NCI-H446 (cell line): ENCODE data around the gene EPAS1.

Experiments
- DNase-seq, 2 experiments: peaks; one replicate each; lab custom pipeline; 2025; lab: John Stamatoyannopoulos, UW

EPAS1 gene

DNA sequence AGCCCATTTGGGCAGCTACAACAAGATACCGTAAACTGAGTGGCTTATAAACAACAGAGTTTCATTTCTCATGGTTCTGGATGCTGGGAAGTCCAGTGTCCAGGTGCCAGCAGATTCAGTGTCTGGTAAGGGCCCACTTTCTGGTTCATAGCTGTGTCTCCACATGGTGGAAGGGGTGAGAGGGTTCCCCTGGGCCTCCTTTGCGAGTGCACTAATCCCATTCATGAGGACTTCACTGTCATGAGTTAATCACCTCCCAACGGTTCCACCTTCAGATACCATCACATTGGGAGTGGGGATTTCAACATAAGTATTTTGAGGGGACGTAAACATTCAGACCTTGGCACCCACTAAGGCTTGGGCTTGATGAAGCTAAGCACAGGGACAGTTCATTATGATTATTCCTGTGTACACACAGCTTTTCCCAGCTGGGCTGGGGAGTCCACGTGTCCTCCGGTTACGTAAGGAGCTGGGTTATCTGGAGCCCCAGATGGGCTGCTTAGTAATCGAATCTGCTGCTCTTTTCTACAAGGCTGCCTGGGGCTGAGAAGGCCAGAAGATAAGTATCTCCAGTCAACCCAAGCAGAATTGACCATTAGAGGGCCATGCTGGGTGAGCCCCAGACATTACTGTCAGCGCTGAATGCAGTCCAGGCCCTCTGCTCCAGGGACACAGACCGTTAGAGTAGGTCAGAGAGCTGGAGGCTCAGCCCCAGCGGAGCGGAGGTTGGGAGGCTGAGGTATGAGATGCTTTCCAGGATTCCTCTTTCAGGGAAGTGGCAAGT lies 42.7 kb downstream of the EPAS1 start:
- no peak for DNase-seq

DNA sequence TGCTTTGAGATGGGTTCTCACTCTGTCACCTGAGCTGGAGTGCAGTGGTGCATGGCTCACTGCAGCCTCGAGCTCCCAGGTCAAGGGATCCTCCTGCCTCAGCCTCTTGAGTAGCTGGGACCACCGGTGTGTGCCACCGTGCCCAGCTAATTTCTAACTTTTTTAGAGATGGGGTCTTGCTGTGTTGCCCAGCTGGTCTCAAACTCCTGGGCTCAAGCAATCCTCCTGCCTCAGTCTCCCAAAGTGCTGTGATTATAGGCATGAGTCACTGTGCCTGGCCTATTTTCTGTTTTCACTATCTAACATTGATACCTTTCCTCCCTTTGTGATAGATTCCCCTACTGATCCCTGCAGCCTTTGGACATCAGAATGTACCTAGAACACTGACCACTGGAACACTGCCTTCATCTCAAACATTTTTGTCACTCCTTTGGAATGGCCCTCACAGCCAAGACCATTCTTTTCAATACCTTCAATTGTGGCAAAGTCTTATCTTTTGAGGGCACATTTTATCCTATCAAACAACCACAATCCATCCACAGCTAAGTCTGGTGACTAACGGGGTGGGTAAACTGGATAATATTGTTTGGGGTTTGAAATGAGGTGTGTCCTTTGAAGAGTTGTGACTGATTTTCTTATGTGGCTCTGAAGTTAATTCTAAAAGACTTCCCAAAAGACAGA lies 43.7 kb downstream of the EPAS1 start:
- DNase-seq: no peak

DNA sequence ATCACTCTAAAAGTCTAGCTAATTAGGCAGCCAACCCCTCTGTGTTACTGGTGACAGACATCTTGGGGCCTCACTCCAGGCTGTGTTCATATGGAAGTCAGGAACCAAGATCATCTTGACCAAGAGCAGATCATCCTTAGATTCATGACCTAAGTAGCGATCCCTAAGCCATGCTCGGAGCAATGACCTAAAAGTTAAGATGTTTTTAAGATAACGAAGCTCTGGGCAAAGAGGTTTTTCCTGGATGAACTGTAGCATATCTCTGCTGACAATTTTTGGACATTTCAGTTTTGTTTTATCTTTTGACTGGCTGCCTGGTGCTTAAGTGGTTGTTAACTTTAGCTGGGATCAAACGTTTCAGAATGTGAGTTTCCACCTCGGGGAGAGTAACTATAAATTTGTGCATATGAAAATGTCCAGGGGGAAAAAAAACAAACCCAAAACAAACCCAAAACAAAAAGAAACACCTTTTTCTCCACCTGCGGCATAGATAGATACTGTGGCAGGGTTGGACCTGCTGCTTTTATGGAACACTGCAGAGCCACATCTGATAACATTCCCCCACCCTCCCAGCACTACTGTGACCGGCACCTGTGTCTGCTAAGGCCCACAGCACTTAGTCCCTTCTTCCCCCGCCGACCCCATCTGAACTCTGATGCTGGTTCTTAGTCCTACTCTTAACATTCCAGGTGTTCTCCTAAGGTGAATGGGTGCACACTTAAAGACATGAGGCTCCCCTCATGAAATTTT lies 45.5 kb downstream of the EPAS1 start:
- DNase-seq: no peak

DNA sequence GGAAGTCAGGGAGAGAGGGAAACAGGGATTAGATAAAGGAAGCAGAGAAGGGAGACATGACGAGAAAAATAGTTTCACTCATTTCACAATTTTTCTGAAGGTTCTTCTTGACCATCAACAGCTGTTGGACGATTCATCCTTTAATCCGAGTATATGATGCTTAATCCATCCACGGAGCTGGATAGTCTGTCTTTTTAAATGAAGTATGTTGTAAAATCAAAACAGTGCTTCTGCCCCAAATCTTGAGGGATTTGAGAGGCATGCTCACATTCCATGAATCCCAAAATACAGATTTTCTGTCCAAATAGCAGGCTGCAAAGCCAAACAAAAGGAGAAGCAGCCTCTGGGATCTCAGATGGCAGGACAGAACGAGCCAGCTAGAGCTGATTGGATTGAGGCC lies 47.5 kb downstream of the EPAS1 start:
- DNase-seq: no peak

DNA sequence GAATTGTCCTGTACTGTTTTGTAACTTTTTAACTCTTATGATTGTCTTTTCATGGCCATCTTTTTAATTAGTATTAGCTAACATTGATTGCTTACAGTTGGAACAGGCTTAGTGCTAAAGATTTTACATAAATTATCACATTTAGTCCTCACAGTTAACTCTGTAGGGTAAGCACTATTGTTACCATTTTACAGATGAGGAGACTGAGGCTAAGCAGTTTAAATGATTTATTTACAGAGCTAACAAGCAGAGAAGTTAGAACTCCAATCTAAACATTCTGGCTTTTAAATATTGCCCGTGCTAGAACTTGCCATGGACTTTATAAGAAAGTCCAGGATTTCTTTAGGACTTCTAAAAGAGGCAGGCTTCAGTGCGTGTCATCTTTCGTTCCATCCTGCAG lies 48.6 kb downstream of the EPAS1 start:
- no peak for DNase-seq

DNA sequence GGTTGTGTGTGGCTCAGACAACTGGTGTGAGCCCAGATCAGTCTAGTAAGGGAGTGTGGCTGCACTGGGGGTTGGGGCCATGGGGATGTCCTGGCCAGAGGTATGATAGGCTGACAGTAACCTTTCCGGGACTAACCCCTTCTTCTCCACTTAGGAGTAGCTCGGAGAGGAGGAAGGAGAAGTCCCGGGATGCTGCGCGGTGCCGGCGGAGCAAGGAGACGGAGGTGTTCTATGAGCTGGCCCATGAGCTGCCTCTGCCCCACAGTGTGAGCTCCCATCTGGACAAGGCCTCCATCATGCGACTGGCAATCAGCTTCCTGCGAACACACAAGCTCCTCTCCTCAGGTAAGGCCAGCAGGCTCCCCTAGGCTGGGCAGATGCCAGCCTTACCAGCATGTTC lies 49.5 kb downstream of the EPAS1 start:
- no peak for DNase-seq

DNA sequence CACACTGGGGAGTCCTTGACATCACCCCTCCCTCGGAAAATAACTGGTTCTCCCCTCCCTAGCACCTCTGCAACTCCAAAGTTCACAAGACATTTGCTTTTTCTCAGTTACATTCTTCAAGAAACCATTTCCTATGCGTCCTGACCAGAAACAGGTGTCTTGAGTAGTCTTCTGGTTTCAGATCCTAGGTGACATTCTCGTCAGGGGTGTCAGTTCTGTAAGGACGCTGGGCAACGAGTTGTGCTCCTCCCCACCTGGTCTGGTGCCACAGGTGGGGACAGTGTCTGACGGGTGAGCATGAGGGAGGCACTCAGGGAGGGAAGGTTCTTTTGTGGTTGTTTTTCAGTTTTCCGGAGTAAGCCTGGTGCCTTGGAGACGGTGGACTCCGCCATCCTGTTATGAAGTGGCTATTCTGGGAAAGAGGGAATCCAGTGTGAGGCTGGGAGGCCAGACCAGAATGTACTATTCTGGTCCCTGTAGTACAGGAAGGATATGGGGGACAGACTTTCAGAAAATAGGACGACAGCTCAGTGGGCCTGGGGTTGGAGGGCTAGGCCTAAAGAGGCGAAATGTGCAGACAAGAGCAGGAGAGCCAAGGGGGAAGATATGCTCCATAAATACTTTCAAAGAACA lies 50.6 kb downstream of the EPAS1 start:
- DNase-seq: no peak

DNA sequence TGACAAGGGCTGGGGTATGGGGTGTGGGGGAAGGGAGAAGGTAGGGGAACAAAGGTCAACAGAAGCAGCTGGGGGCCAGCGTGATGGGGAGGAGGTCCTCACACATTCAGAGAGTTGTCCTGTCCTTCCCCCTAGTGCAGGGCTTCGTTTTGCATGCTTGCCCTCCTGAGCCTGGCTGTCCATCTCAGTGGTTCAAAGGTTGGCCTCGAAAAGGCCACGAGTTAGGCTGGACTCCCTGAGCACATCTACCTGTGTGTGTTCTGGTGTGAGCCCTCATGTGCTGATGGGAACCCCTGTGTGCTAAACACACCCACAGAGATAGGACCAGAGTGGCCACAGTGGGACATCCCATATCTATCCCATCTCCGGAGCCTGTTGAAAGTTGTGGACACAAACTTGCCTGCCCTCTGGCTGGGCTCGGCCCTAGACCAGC lies 51.9 kb downstream of the EPAS1 start:
- no peak for DNase-seq

DNA sequence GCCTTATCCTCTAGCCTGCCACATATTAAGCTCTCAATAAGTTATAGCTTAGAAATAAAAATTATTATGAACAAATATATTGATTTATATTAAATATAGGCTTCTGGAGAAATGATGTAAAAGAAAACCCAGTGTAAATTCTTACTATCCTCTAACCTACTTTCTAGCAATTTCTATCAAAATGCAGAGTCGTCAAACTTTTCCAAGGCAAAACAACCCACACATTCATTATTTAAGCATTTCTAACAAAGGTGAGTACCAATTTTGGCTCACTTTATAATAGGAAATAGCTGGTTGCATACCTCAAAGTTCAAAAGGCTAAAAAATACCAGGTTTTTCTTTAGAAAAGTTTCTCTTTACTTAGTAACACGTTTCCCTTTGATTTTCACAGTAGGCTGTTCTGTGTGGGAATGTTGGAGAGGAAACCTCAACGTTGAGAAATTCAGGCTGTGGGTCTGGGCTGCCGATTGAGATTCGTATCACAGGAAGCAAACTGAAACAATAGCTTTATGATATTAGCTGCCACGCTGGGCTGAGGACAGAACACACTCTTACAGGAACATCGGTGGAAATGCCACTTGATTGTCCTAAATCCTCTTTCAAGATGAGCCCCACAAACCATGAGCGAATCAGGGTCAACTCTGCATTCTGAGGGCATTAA lies 53.0 kb downstream of the EPAS1 start:
- no peak for DNase-seq

DNA sequence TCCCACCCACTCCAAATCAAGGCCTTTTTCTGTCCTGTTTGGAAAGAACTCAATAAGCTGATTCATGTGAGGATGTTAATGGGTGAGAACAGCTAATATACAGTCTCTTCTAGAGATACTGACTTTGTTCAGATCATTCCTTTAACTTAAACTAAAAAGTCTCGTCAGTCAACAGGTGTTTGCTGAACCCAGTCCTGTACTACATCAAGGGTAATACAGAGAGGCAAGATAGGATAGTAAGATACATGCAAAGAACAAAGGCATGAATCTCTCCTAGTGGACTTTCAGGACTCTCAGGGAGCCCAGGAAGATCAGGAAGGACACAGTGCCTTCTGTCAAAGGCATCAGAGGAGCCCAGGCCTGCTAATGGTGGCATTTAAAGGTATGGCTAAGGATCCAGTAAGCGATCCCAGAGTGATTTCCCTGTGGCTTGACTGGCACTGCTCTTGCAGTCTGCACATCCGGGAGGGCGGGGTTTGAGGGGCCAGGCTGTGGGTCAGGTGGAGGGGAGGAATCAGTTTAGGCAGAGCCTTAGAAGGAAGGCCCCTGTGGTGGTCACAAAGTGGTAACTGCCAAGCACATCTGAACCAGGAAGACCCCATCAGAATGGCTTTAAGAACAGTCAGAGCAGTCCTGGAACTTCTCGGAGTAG lies 54.0 kb downstream of the EPAS1 start:
- no peak for DNase-seq

DNA sequence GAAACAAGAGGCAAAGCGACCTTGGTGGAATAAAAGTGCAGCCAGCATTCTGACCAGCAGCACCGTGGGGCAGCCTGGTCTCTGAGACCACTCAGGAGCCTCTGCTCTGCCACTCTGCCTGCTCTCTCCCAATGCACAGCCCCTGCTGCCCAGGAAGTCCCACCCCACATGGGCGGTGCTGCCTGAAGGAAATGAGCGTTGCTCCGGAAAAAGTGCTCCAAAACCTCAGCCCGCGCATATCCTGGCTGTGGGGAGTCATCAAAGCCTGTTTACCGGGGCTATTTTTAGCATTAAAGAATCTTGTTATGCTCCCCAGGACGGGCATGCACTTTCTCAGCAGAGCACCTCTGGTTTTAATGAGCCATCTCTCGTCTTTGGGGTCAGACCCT lies 54.5 kb downstream of the EPAS1 start:
- no peak for DNase-seq

DNA sequence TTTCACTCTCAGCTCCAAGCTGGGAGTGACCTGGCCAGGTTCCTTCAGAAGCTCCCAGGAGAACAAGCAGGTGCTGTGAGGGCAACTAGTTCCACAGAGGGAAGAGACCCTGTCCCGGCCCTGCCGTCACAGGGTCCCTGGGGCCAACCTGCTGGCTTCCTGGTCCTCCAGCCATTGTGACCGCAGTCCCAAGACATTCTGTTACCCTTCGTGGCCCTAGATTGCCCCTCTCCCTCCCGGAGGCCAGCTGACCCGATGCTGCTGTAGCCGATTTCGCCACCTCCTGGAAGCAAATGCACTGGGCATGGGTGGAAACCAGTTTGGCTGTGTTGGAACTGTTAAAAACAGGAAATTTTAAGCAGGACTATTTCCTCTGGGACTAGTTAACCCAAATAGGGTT lies 55.4 kb downstream of the EPAS1 start:
- no peak for DNase-seq

DNA sequence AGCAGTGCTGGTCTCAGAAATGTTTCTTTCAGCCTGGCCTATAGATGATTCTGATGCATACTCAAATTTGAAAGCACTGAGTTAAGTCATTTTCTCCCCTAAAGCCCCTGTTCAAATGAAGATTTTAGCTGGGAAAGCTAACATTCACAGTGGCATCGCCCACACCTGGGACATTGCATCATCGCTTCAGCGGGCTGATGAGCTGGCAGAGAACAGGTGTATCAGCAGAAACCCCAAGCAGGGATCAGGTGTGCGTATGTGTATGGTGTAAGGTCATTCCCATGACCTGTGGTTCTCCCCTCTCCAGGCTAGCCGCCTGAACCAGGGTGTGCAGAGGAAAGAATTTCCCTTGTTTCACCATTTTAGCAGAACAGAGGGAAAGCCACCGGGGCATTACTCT lies 56.3 kb downstream of the EPAS1 start:
- DNase-seq: no peak

DNA sequence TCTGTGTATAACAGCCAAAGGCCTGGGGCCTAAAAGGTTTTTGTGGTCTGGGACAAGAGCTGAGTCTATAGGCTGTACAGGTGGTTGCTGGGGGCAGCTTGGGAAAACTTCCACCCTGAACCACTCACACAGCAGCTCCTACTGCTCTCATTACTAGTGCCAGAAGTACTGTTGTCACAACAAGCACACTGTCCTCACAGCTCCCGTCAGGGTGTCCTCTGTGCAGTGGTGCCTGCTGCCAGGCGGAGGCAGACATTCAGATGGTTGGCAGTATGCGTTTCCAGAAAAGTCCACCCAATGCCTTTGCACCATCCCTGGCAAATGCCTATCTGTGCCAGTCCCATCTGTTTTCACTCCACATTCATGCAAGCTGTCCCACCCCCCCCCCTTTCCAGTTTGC lies 58.5 kb downstream of the EPAS1 start:
- no peak for DNase-seq

DNA sequence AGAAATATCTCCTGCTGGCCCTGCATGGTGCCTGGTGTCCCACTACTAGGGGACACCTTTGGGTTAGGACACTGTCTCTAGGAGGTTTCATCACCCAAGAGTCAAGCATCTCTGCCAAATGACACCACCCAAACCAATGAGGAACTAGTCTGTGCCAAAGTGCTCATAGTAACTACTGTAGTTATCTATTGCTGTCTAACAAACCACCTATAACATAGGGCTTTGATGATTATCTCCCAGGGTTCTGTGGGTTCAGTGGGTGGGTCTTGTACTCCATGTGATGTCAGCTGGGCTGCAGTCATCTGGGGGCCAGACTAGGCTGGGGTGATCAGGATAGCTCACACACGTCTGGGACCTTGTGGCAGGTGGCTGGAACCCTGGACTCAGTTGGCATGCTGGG lies 59.8 kb downstream of the EPAS1 start:
- no peak for DNase-seq

DNA sequence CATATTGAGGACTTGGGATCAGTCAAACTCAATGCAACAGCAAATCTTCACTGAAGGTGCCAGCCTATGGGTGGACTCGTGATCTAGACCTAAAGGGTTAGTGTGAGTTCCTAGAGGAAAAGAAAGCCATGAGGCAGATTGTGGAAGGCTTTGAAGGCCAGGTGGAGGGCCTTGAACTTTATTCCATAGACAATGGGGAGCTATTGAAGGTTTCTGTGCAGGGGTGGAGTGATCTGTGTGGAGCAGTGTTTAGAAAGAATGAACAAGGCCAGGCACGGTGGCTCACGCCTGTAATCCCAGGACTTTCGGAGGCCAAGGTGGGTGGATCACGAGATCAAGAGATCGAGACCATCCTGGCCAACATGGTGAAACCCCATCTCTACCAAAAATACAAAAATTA lies 61.5 kb downstream of the EPAS1 start:
- no peak for DNase-seq

DNA sequence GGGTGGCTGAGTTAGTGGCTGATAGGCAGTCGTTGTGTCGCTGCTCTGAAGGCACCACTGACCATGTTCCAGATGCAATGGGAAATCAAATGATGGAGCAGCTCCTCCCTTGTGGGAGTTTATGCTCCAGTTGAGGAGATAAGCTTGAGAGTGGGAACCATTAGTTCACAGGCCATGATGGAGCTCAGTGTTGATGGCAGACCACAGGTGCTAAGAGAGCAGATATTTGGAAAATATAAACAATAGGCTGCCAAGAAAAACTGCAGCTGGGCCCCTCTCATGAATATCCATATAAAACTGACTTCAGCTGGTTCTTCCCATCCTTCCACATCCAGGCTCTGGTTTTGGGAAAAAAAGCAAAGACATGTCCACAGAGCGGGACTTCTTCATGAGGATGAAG lies 63.1 kb downstream of the EPAS1 start:
- DNase-seq: no peak

DNA sequence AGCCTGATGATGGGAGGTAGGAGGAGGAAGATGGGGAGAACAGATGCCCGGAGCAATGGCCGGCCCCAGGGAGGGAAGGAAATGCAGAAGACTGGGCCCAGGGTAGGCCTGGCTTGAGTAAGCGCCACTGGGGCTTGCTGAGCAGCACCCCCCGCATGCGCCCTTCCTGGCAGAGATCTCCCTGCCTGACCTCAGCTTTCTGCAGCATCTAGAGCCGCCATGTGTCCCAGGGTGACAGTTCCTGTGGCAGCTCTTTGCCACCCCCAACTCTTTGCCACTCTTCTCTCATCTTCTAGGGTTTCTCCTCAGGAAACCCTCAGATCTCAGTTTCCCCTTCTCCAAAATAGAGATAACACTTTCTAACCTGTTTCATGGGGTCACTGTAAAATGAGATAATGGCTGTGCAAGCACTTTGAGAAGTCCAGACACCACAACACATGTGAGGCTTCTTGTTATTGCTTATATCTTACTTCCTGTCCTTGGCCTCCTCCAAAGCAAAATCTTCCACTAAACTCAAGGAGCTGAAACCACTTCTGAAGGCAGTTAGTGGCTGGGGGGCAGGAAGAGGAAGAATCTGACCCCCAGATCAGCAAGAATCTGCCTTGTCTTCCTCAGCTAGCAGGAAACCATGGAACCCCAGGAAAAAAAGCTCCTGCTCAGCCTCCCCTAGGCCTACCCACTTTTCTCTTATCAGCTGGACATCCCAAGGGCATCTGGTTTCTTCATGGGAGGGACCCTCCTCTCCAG lies 64.9 kb downstream of the EPAS1 start:
- DNase-seq: no peak

DNA sequence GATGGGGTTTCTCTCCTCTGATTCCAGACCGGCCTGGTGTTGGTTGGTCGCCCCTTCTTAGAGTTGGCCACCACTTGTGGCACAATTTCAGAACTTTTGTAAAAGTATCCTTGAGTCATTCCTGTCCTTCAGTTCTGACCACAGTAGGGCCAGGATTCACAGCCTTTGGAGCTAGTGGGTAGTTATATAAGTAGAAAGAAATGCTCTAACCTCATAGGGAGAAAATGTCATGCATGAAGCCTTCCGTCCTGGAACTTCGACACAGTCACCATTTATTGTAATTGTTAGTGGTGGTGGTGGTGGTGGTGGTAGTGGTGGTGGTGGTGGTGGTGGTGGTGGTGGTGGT lies 65.4 kb downstream of the EPAS1 start:
- DNase-seq: no peak

DNA sequence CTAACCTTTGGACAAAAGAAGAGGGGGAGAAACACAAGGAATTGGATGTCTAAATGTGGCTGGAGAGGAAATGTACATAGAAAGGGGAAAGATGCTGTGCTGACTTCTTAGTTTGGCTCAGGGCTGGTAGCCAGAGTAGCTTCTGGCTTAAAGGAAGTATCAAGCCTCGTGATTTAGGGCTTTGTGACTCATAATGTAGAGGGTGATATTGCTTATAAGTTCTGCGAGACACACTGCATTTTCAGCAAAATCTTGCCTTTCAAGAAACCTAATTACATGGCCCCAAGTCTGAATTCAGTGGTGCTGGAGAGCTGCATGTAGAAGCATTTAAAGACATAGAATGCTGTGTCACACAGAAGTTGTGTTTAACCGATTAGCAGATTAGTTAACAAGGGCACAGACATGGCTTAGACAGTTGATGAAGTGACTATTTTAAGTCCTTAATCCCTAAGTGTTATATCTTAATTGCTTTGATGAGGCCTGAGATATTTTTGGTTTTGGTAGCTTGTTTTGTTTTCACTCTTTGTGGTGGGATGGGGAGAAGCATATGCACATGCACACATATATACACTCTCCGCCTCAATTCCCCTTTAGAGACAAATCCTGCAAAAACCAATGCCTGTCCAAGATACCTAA lies 66.4 kb downstream of the EPAS1 start:
- no peak for DNase-seq
